ENCODE data around the gene PRDM16. TPM values are rescaled to one million over a fixed set of nuclear protein-coding genes. Genes with fewer than 3 reads are reported as not detected.

PRDM16 gene
- total and polyA plus RNA-seq, 2 of the 13 experiments (the other 11 are each of a cell fraction or from before 2014, with no cell fraction given): 0.15 to 0.81 TPM

- TF ChIP-seq ARID4A (CRISPR knock-in tag; IDR thresholded peaks at IDR 0.05; ENCODE audit: borderline replicate concordance) (no peak), ZNF12 (CRISPR knock-in tag; IDR thresholded peaks at IDR 0.05) (no peak), PATZ1 (CRISPR knock-in tag; IDR thresholded peaks at IDR 0.05) (peak; percentile 41; the same call in 1 of the 2 replicates), ZNF790 (CRISPR knock-in tag; IDR thresholded peaks at IDR 0.05; ENCODE audit: borderline replicate concordance) (no peak), IRF2 (CRISPR knock-in tag; IDR thresholded peaks at IDR 0.05) (no peak), TBL1XR1 (IDR thresholded peaks at IDR 0.05; ENCODE audit: borderline replicate concordance, low read length, partially characterized antibody) (no peak), SP4 (CRISPR knock-in tag; IDR thresholded peaks at IDR 0.05) (0 out of 2 replicates have a peak, but pooled peaks have one; percentile 24), SALL2 (CRISPR knock-in tag; IDR thresholded peaks at IDR 0.05) (no peak), GRHL1 (CRISPR knock-in tag; conservative IDR thresholded peaks at IDR 0.05) (no peak), NR2F6 (IDR thresholded peaks at IDR 0.05) (no peak), NR2F6 (CRISPR knock-in tag; IDR thresholded peaks at IDR 0.05) (peak; percentile 5; the same call in 1 of the 2 replicates), MED8 (CRISPR knock-in tag; IDR thresholded peaks at IDR 0.05; ENCODE audit: insufficient replicate concordance) (peak; percentile 82), ZNF607 (CRISPR knock-in tag; IDR thresholded peaks at IDR 0.05; ENCODE audit: borderline replicate concordance) (peak; percentile 81), ZNF224 (CRISPR knock-in tag; IDR thresholded peaks at IDR 0.05) (no peak), ZNF235 (CRISPR knock-in tag; IDR thresholded peaks at IDR 0.05; ENCODE audit: borderline replicate concordance) (0 out of 2 replicates have a peak, but pooled peaks have one; percentile 24), ZSCAN31 (CRISPR knock-in tag; IDR thresholded peaks at IDR 0.05; ENCODE audit: low read depth) (no peak), SATB2 (CRISPR knock-in tag; IDR thresholded peaks at IDR 0.05) (no peak), NR2F2 (IDR thresholded peaks at IDR 0.05; ENCODE audit: borderline replicate concordance, low read depth) (no peak), ZNF124 (CRISPR knock-in tag; IDR thresholded peaks at IDR 0.05) (no peak), ZNF510 (CRISPR knock-in tag; IDR thresholded peaks at IDR 0.05; ENCODE audit: low read depth) (0 out of 2 replicates have a peak, but pooled peaks have one; percentile 32), GTF3A (CRISPR knock-in tag; conservative IDR thresholded peaks at IDR 0.05) (no peak), ARID2 (CRISPR knock-in tag; IDR thresholded peaks at IDR 0.05; ENCODE audit: borderline replicate concordance) (no peak), ZFP37 (CRISPR knock-in tag; IDR thresholded peaks at IDR 0.05; ENCODE audit: borderline replicate concordance) (no peak)
Observed at GRCh38 chr1:3323021-3323795, 254.2 kb downstream of the PRDM16 start (continued).
